ENCODE results near the gene PTPRG. TPM values are rescaled to one million over a fixed set of nuclear protein-coding genes. Genes with fewer than 3 reads are reported as not detected.

The PTPRG gene
- total RNA-seq, 2 experiments from 2014 or later, result 0.13 to 0.70 TPM

DNA sequence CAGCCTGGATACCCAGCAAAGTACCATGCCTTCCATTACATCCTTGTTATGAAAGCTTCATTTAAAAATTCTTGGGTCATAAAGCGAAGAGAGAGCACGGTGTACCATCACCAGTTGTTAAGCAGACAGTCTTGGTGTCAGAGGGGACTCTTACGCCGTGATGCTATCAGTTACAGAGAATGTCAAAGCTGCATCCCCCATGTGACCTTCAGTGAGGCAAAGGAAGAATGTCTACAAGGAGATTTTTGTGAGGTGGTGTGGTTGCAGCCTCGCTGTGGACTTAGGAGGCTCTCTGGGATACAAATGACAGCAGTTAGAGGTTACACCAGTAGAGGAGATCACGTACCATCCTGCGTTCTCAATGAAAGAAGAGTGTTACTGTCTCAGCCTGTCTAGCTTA, 533.7 kb downstream of the PTPRG start:
- Histone ChIP-seq H3K4me2 (ENCODE audit: low read length) (no peak overlapping the region), H3K27ac (ENCODE audit: low read depth, low read length, poor library complexity, severe bottlenecking) (no peak overlapping the region), H3K4me1 (ENCODE audit: insufficient read depth, low read length, poor library complexity, severe bottlenecking) (no peaks in the 10 kb centered on the region), H4K20me1 (ENCODE audit: insufficient read depth, low read length) (no peaks in the 10 kb centered on the region), H3K4me3 (ENCODE audit: low read depth, low read length, poor library complexity, severe bottlenecking) (no peak overlapping the region), H3K79me2 (ENCODE audit: insufficient read depth, low read depth, low read length) (no peaks in the 10 kb centered on the region), H3K36me3 (ENCODE audit: insufficient read depth, low read length) (no peaks in the 10 kb centered on the region), H2AFZ (ENCODE audit: low read length) (no peak overlapping the region), H3K9me2 (ENCODE audit: insufficient read depth, low read length) (no peaks in the 10 kb centered on the region), H3K9me3 (ENCODE audit: low read length) (no peaks in the 10 kb centered on the region)
- BruUV-seq (replicated peaks), result no TSS peak
- no peak for TF ChIP-seq EZH2phosphoT487 (IDR thresholded peaks at IDR 0.05; ENCODE audit: borderline replicate concordance, low read depth, low read length)
- TF ChIP-seq, protein P1, sequence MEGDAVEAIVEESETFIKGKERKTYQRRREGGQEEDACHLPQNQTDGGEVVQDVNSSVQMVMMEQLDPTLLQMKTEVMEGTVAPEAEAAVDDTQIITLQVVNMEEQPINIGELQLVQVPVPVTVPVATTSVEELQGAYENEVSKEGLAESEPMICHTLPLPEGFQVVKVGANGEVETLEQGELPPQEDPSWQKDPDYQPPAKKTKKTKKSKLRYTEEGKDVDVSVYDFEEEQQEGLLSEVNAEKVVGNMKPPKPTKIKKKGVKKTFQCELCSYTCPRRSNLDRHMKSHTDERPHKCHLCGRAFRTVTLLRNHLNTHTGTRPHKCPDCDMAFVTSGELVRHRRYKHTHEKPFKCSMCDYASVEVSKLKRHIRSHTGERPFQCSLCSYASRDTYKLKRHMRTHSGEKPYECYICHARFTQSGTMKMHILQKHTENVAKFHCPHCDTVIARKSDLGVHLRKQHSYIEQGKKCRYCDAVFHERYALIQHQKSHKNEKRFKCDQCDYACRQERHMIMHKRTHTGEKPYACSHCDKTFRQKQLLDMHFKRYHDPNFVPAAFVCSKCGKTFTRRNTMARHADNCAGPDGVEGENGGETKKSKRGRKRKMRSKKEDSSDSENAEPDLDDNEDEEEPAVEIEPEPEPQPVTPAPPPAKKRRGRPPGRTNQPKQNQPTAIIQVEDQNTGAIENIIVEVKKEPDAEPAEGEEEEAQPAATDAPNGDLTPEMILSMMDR (conservative IDR thresholded peaks at IDR 0.05; ENCODE audit: low read length), result no peak
- intact Hi-C loops (cut with micrococcal nuclease; ENCODE audit: unreplicated experiment), result no loop called here
- POLR2A ChIA-PET, result interaction anchor here (1.4 kb wide), 1 partner anchor 9 kb away, joined by 3 read pairs; no protein-coding TSS in a partner anchor
- DNase-seq (ENCODE audit: low spot score), result no peak
- CTCF ChIA-PET (ENCODE audit: unreplicated experiment), result no interaction called here

GRCh38 chr3:62095756-62096155, 534.4 kb downstream of the PTPRG start:
- Histone ChIP-seq H3K4me2 (ENCODE audit: low read length) (no peak overlapping the region), H3K27ac (ENCODE audit: low read depth, low read length, poor library complexity, severe bottlenecking) (no peak overlapping the region), H3K36me3 (ENCODE audit: insufficient read depth, low read length) (no peaks in the 10 kb centered on the region), H3K9me2 (ENCODE audit: insufficient read depth, low read length) (no peaks in the 10 kb centered on the region), H4K20me1 (ENCODE audit: insufficient read depth, low read length) (no peaks in the 10 kb centered on the region), H3K79me2 (ENCODE audit: insufficient read depth, low read depth, low read length) (no peaks in the 10 kb centered on the region), H3K4me1 (ENCODE audit: insufficient read depth, low read length, poor library complexity, severe bottlenecking) (no peaks in the 10 kb centered on the region), H3K4me3 (ENCODE audit: low read depth, low read length, poor library complexity, severe bottlenecking) (no peak overlapping the region), H2AFZ (ENCODE audit: low read length) (no peak overlapping the region), H3K9me3 (ENCODE audit: low read length) (no peaks in the 10 kb centered on the region)
- DNase-seq (ENCODE audit: low spot score), result no peak
- no peak for TF ChIP-seq EZH2phosphoT487 (IDR thresholded peaks at IDR 0.05; ENCODE audit: borderline replicate concordance, low read depth, low read length)
- TF ChIP-seq, protein P1 (conservative IDR thresholded peaks at IDR 0.05; ENCODE audit: low read length), result no peak
- intact Hi-C loops (cut with micrococcal nuclease; ENCODE audit: unreplicated experiment), result no loop called here
- POLR2A ChIA-PET, result no interaction called here
- no TSS peak for BruUV-seq (replicated peaks)
- CTCF ChIA-PET (ENCODE audit: unreplicated experiment), result no interaction called here

- Histone ChIP-seq H3K9me2 (ENCODE audit: insufficient read depth, low read length) (no peaks in the 10 kb centered on the region), H3K27ac (ENCODE audit: low read depth, low read length, poor library complexity, severe bottlenecking) (no peak overlapping the region), H3K36me3 (ENCODE audit: insufficient read depth, low read length) (no peaks in the 10 kb centered on the region), H4K20me1 (ENCODE audit: insufficient read depth, low read length) (no peaks in the 10 kb centered on the region), H3K4me2 (ENCODE audit: low read length) (no peak overlapping the region), H3K79me2 (ENCODE audit: insufficient read depth, low read depth, low read length) (no peaks in the 10 kb centered on the region), H2AFZ (ENCODE audit: low read length) (no peak overlapping the region), H3K9me3 (ENCODE audit: low read length) (no peaks in the 10 kb centered on the region), H3K4me3 (ENCODE audit: low read depth, low read length, poor library complexity, severe bottlenecking) (no peak overlapping the region), H3K4me1 (ENCODE audit: insufficient read depth, low read length, poor library complexity, severe bottlenecking) (no peaks in the 10 kb centered on the region)
- no TSS peak for BruUV-seq (replicated peaks)
- no peak for DNase-seq (ENCODE audit: low spot score)
- intact Hi-C loops (cut with micrococcal nuclease; ENCODE audit: unreplicated experiment), result no loop called here
- ChIA-PET CTCF (ENCODE audit: unreplicated experiment) (no interaction called here), POLR2A (no interaction called here)
- TF ChIP-seq, protein P1 (conservative IDR thresholded peaks at IDR 0.05; ENCODE audit: low read length), result no peak
- no peak for TF ChIP-seq EZH2phosphoT487 (IDR thresholded peaks at IDR 0.05; ENCODE audit: borderline replicate concordance, low read depth, low read length)
Observed at GRCh38 chr3:62096521-62096920, 535.1 kb downstream of the PTPRG start.
